ENCODE results near the gene EYS.
"Not testable (repeated sequence)": the region's sequence is repeated elsewhere in the genome, so short reads cannot be mapped to it uniquely, and the experiment has no call there.

EYS gene

GRCh38 chr6:63882208-63882607, 1824.8 kb downstream of the EYS start:
- DNase-seq (ENCODE audit: extremely low read depth in 1 of 2, low read depth in 1 of 2), result no peak

DNA sequence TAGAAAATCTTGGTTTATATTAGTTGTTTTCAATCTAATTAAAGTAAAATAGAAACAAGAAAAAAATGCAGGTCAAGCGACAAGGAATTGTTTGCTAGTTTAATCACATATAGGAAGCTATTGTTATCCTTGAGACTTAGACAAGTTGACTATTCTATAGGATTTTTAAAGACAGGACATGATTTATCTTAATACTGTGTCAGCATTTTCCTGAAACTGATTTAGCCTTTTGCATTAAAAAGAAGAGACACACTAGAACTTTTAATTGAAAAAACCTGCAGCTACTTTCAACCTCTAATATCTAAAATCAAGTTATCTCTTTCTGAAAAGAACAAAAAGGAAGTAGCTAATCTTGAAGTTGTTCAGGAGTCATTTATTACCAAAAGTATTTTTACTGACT, 1825.2 kb downstream of the EYS start:
- no peak for DNase-seq (ENCODE audit: extremely low read depth in 1 of 2, low read depth in 1 of 2)

GRCh38 chr6:63872233-63872632, 1834.8 kb downstream of the EYS start:
- DNase-seq (ENCODE audit: extremely low read depth in 1 of 2, low read depth in 1 of 2), result no peak

GRCh38 chr6:63868351-63868750, 1838.7 kb downstream of the EYS start:
- DNase-seq (ENCODE audit: extremely low read depth in 1 of 2, low read depth in 1 of 2), result no peak

DNA sequence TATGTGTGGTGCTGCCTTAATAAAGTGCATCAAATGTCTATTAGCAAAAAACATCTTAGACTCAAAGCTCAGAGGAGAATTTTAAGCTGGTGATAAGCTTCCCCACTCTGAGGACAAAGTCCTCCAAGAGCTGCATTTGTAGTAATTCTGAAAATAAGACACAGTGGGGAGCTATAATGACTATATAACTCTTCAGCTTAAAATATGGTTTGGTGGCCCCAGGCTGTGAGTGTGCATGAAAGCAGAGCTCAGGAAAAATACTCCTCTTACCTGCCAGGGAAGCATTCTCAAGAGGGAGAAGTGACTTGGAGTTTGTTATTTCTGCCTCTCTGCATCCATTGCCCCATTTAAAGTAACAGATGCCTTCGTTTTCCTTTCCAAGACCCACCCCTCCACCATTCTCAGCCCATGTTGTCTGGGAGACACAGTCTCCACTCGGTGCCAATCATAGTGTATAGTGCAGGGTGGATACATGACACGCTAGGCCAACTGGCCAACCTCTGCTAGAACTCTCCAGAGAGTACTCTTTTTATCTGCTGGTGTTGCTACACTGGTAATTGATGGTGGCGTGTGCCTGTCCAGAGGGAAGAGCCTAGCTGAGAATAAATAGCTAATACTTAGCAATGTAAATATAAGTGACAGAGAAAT, 1842.2 kb downstream of the EYS start:
- no peak for DNase-seq (ENCODE audit: extremely low read depth in 1 of 2, low read depth in 1 of 2)

GRCh38 chr6:63864061-63864460, 1843.0 kb downstream of the EYS start:
- DNase-seq (ENCODE audit: extremely low read depth in 1 of 2, low read depth in 1 of 2), result no peak

DNA sequence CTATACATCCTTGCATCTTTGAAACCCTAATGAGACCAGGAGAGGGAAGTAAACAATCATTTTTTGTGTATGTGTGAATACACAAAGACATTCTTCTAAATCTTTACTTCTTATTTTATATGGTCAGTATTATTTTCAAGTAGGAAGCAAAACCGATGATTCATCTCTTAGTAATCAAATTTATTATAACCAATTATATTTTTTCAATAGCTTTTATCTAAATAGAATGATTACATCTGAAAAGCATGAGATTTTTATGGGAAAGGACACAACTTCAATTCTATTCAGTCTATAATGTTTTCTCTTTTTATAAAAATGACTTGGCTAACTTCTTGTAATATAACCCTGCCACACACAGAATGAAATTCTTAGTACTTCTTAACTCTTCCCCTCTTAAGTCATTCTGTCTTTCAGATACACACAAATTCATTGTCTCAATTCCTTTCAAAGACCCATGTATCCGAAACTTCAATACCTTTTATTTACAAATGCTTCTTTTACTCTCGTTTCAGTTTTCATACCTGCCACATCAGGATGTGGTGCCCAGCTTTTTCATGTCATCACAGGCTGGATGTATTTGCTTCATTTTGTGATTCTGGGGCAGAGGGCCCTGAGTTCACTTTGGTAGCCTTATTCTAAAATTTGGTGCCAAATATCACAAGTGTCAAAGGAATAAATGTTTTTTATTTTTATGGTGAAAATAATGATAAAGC, 1844.4 kb downstream of the EYS start:
- DNase-seq (ENCODE audit: extremely low read depth in 1 of 2, low read depth in 1 of 2), result no peak

DNA sequence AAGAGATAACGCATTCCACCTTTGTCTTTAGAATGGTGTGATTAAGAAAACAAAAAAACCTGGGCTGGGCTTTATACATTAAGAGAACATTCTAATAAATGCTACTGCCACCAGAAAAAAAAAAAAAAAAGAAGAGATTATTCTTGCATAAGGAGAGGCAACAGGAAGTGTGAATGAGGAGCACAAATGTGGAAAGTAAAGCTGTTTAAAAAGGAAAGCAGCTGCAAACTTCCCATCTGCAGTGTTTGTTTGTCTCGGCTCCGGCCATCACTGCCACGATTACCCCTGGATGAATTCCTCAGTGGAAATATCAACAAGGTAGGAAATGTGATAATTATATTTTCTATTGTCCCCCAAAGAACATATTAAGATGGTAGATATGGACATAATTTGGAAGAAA, 1847.5 kb downstream of the EYS start:
- no peak for DNase-seq (ENCODE audit: extremely low read depth in 1 of 2, low read depth in 1 of 2)

DNA sequence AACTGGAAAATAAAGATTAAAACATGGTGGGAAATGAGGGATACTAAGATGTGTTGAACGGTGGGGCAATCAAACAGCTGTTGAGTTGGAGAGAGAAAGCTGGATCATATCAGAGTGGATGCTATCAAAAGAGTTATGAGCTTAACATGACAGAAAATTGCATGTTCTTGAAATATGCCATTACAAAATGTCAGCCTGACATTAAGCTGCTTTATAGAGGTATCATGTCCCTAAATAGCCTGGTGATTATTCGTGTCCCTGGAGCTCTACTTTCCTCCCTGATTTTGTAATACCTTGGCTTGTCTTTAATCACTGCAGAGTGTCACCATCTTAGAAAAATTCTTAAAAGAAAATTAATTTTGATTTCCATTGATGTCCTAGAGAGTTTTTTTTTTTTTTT, 1848.3 kb downstream of the EYS start:
- DNase-seq (ENCODE audit: extremely low read depth in 1 of 2, low read depth in 1 of 2), result no peak

DNA sequence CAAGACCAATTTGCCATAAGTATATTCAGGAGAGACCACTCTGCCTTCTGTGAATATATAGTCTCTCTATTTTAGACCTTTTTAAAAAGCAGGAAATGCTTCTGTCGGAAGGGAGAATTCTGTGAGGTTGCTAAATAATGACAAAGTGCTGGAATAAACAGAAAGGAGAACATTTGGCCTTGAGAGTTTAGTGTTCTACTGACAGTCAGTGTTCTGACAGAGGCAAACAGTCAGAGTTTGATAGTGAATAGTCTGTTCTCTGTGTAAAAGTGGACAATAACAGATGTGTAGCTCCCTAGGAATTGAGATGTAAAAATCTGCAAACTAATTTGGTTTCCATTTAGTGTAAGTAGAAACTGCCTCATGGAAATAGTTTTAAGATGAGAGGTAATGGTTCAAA, 1850.8 kb downstream of the EYS start:
- DNase-seq (ENCODE audit: extremely low read depth in 1 of 2, low read depth in 1 of 2), result no peak

DNA sequence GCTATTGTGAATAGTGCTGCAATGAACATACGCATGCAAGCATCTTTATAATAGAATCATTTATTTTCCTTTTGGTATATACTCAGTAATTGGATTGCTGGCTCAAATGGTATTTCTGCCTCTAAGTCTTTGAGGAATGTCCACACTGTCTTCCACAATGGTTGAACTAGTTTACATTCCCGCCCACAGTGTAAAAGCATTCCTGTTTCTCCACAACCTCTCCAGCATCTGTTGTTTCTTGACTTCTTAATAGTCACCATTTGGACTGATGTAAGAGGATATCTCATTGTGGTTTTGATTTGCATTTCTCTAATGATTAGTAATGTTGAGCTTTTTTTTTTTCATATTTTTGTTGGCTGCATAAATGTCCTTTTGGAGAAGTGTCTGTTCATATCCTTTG, 1862.7 kb downstream of the EYS start:
- DNase-seq (ENCODE audit: extremely low read depth in 1 of 2, low read depth in 1 of 2), result no peak

DNA sequence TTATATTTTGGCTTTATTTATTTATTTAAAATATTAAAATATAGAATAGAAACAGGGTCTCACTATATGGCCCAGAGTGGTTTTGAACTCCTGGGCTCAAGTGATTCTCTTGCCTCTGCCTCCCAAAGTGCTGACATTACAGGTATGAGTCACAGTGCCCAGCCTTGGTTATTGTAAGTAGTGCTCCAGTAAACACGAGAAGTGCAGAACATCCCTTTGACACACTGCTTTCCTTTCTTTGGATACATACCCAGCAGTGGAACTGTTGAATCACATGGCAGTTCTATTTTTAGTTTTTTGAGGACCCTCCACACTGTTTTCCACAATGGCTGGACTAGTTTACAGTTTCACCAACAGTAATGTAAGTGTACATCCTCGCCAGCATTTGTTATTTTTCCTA, 1867.5 kb downstream of the EYS start:
- no peak for DNase-seq (ENCODE audit: extremely low read depth in 1 of 2, low read depth in 1 of 2)

DNA sequence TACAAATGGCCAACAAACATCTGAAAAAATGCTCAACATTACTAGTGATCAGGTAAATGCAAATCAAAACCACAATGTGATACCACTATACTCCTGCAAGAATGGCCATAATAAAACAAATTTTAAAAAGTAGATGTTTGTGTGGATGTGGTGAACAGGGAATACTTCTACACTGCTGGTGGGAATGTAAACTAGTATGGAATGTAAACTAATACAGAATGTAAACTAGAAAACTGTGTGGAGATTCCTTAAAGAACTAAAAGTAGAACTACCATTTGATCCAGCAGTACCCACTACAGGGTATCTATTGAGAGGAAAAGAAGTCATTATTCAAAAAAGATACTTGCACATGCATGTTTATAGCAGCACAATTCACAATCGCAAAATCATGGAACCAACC, 1878.3 kb downstream of the EYS start:
- not testable (repeated sequence) for DNase-seq (ENCODE audit: extremely low read depth in 1 of 2, low read depth in 1 of 2)

DNA sequence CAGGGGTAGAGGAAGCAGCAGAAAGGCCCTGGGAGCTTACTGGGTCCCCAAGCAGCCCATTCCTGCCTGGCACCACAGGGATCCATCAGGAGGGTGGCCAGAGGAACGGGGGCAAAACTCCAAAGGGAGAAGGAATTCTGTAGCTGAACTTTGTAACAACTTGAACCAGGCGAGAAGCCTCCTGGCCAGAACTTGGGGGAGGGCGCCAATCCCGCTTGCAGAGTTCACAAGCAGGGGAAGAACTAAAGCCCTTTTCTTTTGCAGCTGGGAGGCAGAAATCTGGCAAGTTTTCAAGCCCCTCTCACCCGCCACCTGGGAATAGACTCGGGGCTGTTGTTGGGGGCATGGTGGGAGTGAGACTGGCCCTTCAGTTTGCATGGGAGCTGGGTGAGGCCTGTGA, 1882.3 kb downstream of the EYS start:
- DNase-seq (ENCODE audit: extremely low read depth in 1 of 2, low read depth in 1 of 2), result no peak

GRCh38 chr6:63821442-63821841, 1885.6 kb downstream of the EYS start:
- no peak for DNase-seq (ENCODE audit: extremely low read depth in 1 of 2, low read depth in 1 of 2)

- DNase-seq (ENCODE audit: extremely low read depth in 1 of 2, low read depth in 1 of 2), result no peak
Measured at GRCh38 chr6:63819831-63820230, 1887.2 kb downstream of the EYS start.

- no peak for DNase-seq (ENCODE audit: extremely low read depth in 1 of 2, low read depth in 1 of 2)
Measured at GRCh38 chr6:63817492-63818050, 1889.5 kb downstream of the EYS start.

DNA sequence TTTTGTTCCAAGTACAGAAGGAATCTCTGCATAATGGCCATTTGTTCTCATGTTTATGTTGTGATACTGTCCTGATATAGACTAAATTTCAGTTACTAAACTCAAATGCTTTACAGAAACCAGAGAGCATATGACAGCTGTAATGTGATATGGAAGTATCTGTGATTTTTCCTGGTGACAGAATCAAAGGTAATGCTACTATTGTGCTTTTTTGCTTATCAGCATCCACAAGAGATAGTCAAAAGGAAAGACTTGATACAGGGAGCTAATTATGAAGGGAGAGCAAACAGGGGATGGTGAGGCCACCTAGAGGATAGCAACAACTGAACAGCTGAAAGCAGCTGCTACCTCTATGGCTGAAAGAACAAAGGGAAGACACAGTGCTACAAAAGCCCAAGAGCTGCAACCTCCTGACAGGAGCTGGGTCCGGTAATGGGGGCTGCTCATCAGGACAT, 1890.0 kb downstream of the EYS start:
- DNase-seq (ENCODE audit: extremely low read depth in 1 of 2, low read depth in 1 of 2), result no peak

- DNase-seq (ENCODE audit: extremely low read depth in 1 of 2, low read depth in 1 of 2), result no peak
Measured at GRCh38 chr6:63816401-63816981, 1890.5 kb downstream of the EYS start.

GRCh38 chr6:63814459-63814858, 1892.6 kb downstream of the EYS start:
- DNase-seq (ENCODE audit: extremely low read depth in 1 of 2, low read depth in 1 of 2), result no peak

GRCh38 chr6:63813566-63814120, 1893.4 kb downstream of the EYS start:
- no peak for DNase-seq (ENCODE audit: extremely low read depth in 1 of 2, low read depth in 1 of 2)

DNA sequence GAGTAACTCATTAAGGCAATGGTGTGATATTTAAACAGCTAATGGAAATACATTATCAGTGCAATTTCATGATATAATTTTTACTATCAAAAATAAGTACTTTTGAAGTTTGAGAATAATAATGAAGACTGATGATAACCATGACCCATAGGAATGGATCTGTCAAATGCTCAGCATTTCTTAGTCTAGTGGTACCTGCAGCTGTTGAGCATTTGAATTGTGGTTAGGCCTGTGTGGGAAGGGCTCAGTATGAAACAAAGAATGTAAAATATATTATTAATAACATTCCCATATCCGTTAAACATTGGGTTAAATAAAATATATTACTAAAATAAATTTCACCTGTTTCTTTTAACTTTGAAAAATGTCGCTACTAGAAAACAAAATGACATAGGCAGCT, 1898.5 kb downstream of the EYS start:
- no peak for DNase-seq (ENCODE audit: extremely low read depth in 1 of 2, low read depth in 1 of 2)

Data from activated CD8-positive, alpha-beta memory T cell treated with anti-CD3 and anti-CD28 coated beads for 1 hour (primary cell).